ELR (cell line): ENCODE data around the gene COA1.

Experiments used
- DNase-seq: peaks from one replicate; pipeline ENCODE4 v3.0.0-alpha.2; 2015; ENCODE audit warnings: low read depth

The COA1 gene

DNA sequence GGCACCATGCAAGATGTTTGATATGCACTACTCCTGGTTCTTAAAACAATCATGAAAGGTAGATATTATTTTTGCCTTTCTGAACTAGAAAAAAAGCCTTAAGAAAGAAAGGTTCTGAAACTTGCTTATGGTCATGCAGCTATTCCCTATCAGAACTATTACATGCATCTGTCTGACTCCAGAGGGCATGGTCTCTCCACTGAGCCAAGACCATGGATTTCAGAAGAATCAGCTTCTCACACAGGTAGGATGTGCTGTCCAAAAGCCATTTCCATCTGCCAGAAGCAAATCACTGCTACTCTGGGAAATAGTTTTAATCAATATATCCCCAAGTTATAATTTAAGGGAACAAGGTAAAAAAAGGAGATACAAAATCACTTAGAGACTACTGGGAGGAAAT is 77.0 kb downstream of the COA1 start:
- DNase-seq = no peak

- DNase-seq = peak; percentile 78
Measured at GRCh38 chr7:43650457-43651052, 78.8 kb downstream of the COA1 start.

DNA sequence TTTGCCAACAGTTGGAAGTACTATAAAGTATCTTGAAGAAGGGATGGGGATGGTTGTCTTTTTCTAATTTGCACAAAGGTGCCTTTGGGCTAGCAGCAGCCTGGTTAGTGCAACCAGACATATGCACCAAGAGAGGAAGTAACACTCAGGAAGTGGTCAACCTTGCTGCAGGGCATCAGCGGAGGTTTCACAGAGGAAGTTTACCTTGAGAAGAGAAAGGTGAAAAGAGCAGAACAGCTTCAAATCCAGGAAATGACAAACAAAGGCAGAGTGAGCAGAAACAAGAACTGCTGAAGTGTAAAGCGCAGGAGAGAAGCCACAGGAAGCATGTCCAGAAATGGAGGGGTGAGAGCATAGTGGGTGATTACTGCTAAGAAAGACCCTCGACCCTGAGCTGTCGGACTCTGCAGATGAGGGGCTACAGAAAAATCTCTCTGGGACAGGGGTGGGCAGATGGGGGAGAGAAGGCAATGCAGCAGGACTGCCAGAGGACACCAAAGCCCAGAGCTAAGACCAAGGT is 79.5 kb downstream of the COA1 start:
- DNase-seq = peak; percentile 85

- DNase-seq = peak; percentile 79
Measured at GRCh38 chr7:43648473-43649406, 80.6 kb downstream of the COA1 start.

- peak; percentile 99 for DNase-seq
Measured at GRCh38 chr7:43647673-43648472, 81.5 kb downstream of the COA1 start.

DNA sequence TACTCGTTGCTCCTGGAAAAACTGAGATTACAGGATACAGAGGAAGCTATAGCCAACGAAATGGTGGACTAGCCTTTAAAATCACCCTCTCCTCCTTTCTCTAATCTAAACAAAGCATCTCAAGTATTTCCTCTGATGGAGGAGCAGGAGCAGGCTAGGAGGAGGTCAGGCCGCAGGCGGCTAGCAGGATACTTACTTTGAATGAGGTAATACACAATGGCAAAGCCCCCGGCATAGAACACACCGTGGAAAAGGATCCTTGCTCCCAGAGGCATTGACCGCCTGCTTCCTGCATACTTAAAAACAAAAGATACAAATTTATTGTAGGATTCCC is 82.0 kb downstream of the COA1 start:
- DNase-seq = peak; percentile 79

DNA sequence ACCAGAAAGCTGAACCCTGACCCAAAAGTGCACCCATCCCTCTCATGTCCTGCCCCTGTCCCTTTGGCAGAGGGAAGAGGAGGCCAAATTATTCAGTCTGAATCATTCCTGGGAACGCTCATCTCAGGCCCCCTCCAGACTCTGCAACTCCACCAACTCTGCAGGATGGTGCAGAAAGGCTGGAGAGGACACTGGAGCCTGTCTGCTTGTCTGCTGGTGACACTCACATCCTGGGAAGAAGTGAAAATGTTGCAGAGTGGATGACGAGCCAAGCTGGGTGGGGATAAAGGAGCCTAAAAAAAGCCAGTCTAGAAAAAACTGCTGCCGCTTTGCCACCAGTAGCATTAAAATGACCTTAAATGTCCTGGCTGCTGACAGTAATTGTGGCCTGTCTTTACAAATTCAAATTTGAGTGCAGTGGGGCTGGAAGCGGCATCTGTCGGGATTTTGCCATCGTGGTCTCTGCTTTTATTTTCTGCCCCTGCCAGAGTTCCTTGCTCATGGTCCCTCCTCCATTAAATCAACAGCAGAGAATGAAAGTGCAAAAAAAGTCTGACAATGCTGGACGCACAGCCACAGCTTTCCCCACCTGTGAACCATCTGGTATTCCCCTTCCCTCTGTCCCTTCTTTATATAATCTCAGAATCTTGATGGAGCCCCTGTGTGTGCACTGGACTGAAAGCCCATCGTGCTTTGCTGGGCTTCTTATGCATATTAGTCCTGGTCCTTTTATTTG is 82.6 kb downstream of the COA1 start:
- DNase-seq = peak; percentile 67

GRCh38 chr7:43645699-43646226 is 83.6 kb downstream of the COA1 start:
- no peak for DNase-seq

GRCh38 chr7:43643846-43644245 is 85.5 kb downstream of the COA1 start:
- no peak for DNase-seq

- no peak for DNase-seq
Measured at GRCh38 chr7:43642897-43643630, 86.3 kb downstream of the COA1 start.

- no peak for DNase-seq
Measured at GRCh38 chr7:43640679-43641078, 88.6 kb downstream of the COA1 start.

GRCh38 chr7:43639858-43640491 is 89.3 kb downstream of the COA1 start:
- peak; percentile 42 for DNase-seq

GRCh38 chr7:43637114-43637806 is 92.1 kb downstream of the COA1 start:
- peak; percentile 83 for DNase-seq

- DNase-seq = peak; percentile 76
Measured at GRCh38 chr7:43636093-43636492, 93.2 kb downstream of the COA1 start.

- no peak for DNase-seq
Measured at GRCh38 chr7:43634384-43634783, 94.9 kb downstream of the COA1 start.

DNA sequence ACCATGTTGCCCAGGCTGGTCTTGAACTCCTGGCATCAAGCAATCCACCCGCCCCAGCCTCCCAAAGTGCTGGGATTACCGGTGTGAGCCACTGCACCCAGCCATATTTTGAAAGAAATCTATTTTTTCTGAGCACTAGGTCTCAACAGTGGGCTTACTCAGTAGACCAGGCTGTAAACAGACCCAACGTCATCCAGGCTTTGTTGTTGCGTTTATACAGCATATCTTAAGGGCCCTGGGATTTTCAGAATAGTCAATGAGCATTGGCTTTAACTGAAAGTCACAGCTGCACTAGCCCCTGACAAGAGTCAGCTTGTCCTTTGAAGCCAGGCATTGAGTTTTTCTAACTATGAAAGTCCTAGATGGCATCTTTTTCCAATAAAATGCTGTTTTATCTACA is 96.6 kb downstream of the COA1 start:
- no peak for DNase-seq

GRCh38 chr7:43631559-43631958 is 97.8 kb downstream of the COA1 start:
- DNase-seq = no peak

- no peak for DNase-seq
Measured at GRCh38 chr7:43630482-43630881, 98.8 kb downstream of the COA1 start.

GRCh38 chr7:43629857-43630256 is 99.5 kb downstream of the COA1 start:
- no peak for DNase-seq

- no peak for DNase-seq
Measured at GRCh38 chr7:43628431-43628830, 100.9 kb downstream of the COA1 start.
